Measurements from ENCODE around the gene CYTH3. TPM values are rescaled to one million over a fixed set of nuclear protein-coding genes. Genes with fewer than 3 reads are reported as not detected.

The CYTH3 gene
- total and polyA plus RNA-seq, 2 donors (not counting 3 experiments of a cell fraction or from before 2014, with no cell fraction given) = 8.6 to 11.2 TPM

GRCh38 chr7:6252341-6252746 lies 20.1 kb downstream of the CYTH3 start:
- BruUV-seq (replicated peaks) = no TSS peak
- ChIA-PET POLR2A (no interaction called here), CTCF (interaction anchor here (0.9 to 1.2 kb wide), 5 partner anchors 11 to 92 kb away, joined by 3 to 6 read pairs (median 3); no protein-coding TSS in a partner anchor)
- peaks cover 12% of the 10 kb centered on the region for H3K4me1 ChIP-seq (ENCODE audit: control insufficient read depth, extremely low read depth, insufficient read depth, low read length)
- H3K4me3 ChIP-seq (replicated peaks in 1 of 3; ENCODE audit: insufficient read depth in 1 of 3, low read depth in 1 of 3, low read length in 3 of 3) = no peak overlapping the region
- DNase-seq (ENCODE audit: low read depth, low spot score) (peak; percentile 80), FAIRE-seq (peak; percentile 72)
- intact Hi-C loops (cut with micrococcal nuclease) = loop anchor here (1.0 to 5.0 kb wide), 4 partner anchors 20 to 92 kb away; partner anchors contain the start of gene CYTH3
- dilution Hi-C loops (cut with MboI; ENCODE audit: extremely low pct_ligation_motif_present, low sequenced_read_pairs) = no loop called here
- H3K27ac ChIP-seq (ENCODE audit: insufficient read depth, low read depth, low read length) = peak overlapping the region; percentile 13
- no peaks in the 10 kb centered on the region for H3K79me2 ChIP-seq (ENCODE audit: control insufficient read depth, insufficient read depth, low read length)
- peak overlapping the region; percentile 44 for H3K9ac ChIP-seq (replicated peaks; ENCODE audit: extremely low read depth, insufficient read depth, low read length)
- no peak overlapping the region for H2AFZ ChIP-seq (ENCODE audit: low read depth, low read length)
- no peaks in the 10 kb centered on the region for H4K20me1 ChIP-seq (replicated peaks; ENCODE audit: control insufficient read depth, extremely low read depth, insufficient read depth, low read length)
- H3K4me2 ChIP-seq (ENCODE audit: insufficient read depth, low read length) = peak overlapping the region; percentile 60
- no peaks in the 10 kb centered on the region for H3K9me1 ChIP-seq (replicated peaks; ENCODE audit: control insufficient read depth, extremely low read depth, insufficient read depth, low read length)
- TF ChIP-seq POLR2A (IDR thresholded peaks at IDR 0.05; ENCODE audit: low read depth, low read length) (no peak), CTCF (IDR thresholded peaks at IDR 0.05; ENCODE audit: extremely low read depth in 1 of 2, insufficient read depth in 1 of 2, low read depth in 1 of 2, low read length in 2 of 2) (no peak), FOS (IDR thresholded peaks at IDR 0.05; ENCODE audit: borderline replicate concordance, insufficient read depth, low read length) (peak; percentile 29), GATA2 (IDR thresholded peaks at IDR 0.05; ENCODE audit: insufficient read depth, insufficient read length, low read depth, low read length) (no peak), JUN (IDR thresholded peaks at IDR 0.05; ENCODE audit: borderline replicate concordance, insufficient read depth, insufficient read length, low read depth) (peak; percentile 55), POLR2AphosphoS5 (IDR thresholded peaks at IDR 0.05; ENCODE audit: insufficient read depth, low read depth, low read length) (peak; percentile 23)
- TF ChIP-seq, protein P1, sequence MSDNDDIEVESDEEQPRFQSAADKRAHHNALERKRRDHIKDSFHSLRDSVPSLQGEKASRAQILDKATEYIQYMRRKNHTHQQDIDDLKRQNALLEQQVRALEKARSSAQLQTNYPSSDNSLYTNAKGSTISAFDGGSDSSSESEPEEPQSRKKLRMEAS (IDR thresholded peaks at IDR 0.05; ENCODE audit: insufficient read depth, insufficient read length) = no peak
- no peaks in the 10 kb centered on the region for H3K27me3 ChIP-seq (ENCODE audit: control insufficient read depth in 2 of 2, insufficient read depth in 2 of 2, low read length in 2 of 2)
- H3K36me3 ChIP-seq (ENCODE audit: control insufficient read depth in 2 of 2, extremely low read depth in 1 of 2, insufficient read depth in 2 of 2, low read length in 2 of 2) = no peaks in the 10 kb centered on the region
- no peaks in the 10 kb centered on the region for H3K9me3 ChIP-seq (replicated peaks; ENCODE audit: control insufficient read depth, insufficient read depth, low read length)

Measured in endothelial cell of umbilical vein (primary cell).